HepG2 (cell line): ENCODE data around the gene ZNF554. TPM values are rescaled to one million over a fixed set of nuclear protein-coding genes. Genes with fewer than 3 reads are reported as not detected.
A peak's percentile ranks its signal among the peaks of the same experiment; 100 is the strongest.

Experiments
- ATAC-seq: fragments of 200-7000 bp; cut with Tn5 transposase; 3 replicates; pipeline ENCODE4 v1.9.1; 2020; ENCODE audit warnings: mild to moderate bottlenecking, moderate library complexity
- BruUV-seq: library from RNA; stranded (reverse); fragments of 400-500 nt; replicated peaks from 2 replicates; lab custom pipeline; 2021; lab: Mats Ljungman, UMichigan
- CTCF ChIA-PET: fragments of 300-600 bp; formaldehyde crosslinking; extraction: SDS; loops from one replicate; lab custom pipeline; 2021; ENCODE audit warnings: low total read pairs, inconsistent platforms, low intra/inter-chr PET ratio; lab: Yijun Ruan, JAX
- POLR2A ChIA-PET: fragments of 350-600 bp; sonication (Branson Sonifier 250); formaldehyde crosslinking; loops from one replicate; lab custom pipeline; 2020; ENCODE audit warnings: antibody characterized with exemption, inconsistent platforms; lab: Yijun Ruan, JAX
- DNase-seq: peaks from one replicate; pipeline ENCODE4 v3.0.0-alpha.2; 2015; ENCODE audit warnings: low spot score
- FAIRE-seq: peaks from 3 replicates; lab custom pipeline; 2011; peaks lifted over from hg19 to GRCh38; lab: Jason Lieb, UNC
- H2AFZ ChIP-seq: one replicate; pipeline ENCODE4 v1.6.1; 2011; ENCODE audit warnings: low read length, inconsistent platforms
- H3K27ac ChIP-seq: fragments of 300-600 bp; 3 replicates; pipeline ENCODE4 v1.8.0; 2011; ENCODE audit warnings: mixed run types, mild to moderate bottlenecking, mixed read lengths, low read length, inconsistent platforms; ENCODE audit not compliant: insufficient read depth; ENCODE audit errors: extremely low read length
- H3K27me3 ChIP-seq, 2 experiments: fragments of 200-600 bp in 1 of 2; 2 replicates in 1 of 2; 3 replicates in 1 of 2; pipeline versions ENCODE4 v1.6.0 to v1.8.0; 2011; ENCODE audit warnings: low read length in 2 of 2, mild to moderate bottlenecking in 2 of 2, moderate library complexity in 2 of 2, inconsistent platforms in 1 of 2; ENCODE audit not compliant: insufficient read depth in 2 of 2, control insufficient read depth in 1 of 2
- H3K36me3 ChIP-seq, 2 experiments: fragments of 200-600 bp in 1 of 2; replicated peaks in 1 of 2; 2 replicates in 1 of 2; 3 replicates in 1 of 2; pipeline versions ENCODE4 v1.5.1 to v1.8.0; 2011; ENCODE audit warnings: low read length in 2 of 2, inconsistent platforms in 1 of 2; ENCODE audit not compliant: insufficient read depth in 2 of 2, control insufficient read depth in 1 of 2
- H3K4me1 ChIP-seq: 2 replicates; pipeline ENCODE4 v1.5.1; 2012; ENCODE audit warnings: low read length, inconsistent platforms; ENCODE audit not compliant: insufficient read depth
- H3K4me2 ChIP-seq: 2 replicates; pipeline ENCODE4 v1.6.0; 2011; ENCODE audit warnings: low read depth, low read length, inconsistent platforms
- H3K4me3 ChIP-seq, 3 experiments: fragments of 200-600 bp in 1 of 3; sonication (generic), shearing (Covaris generic) in 1 of 3; replicated peaks in 1 of 3; 2 replicates each; pipeline ENCODE4 v1.5.1; 2011 to 2016; ENCODE audit warnings: low read length in 3 of 3, inconsistent platforms in 2 of 3, low read depth in 2 of 3, mild to moderate bottlenecking in 2 of 3, control low read depth in 1 of 3, mixed read lengths in 1 of 3; ENCODE audit not compliant: insufficient read depth in 1 of 3
- H3K79me2 ChIP-seq: one replicate; pipeline ENCODE4 v1.6.1; 2011; ENCODE audit warnings: low read length, inconsistent platforms; ENCODE audit not compliant: insufficient read depth
- H3K9ac ChIP-seq: 2 replicates; pipeline ENCODE4 v1.6.0; 2011; ENCODE audit warnings: mild to moderate bottlenecking, low read depth, low read length, inconsistent platforms; ENCODE audit not compliant: insufficient read depth
- H3K9me3 ChIP-seq: 2 replicates; pipeline ENCODE4 v1.5.1; 2012; ENCODE audit warnings: mild to moderate bottlenecking, low read length
- H4K20me1 ChIP-seq: 2 replicates; pipeline ENCODE4 v1.6.0; 2011; ENCODE audit warnings: inconsistent platforms, mild to moderate bottlenecking, low read length, moderate library complexity; ENCODE audit not compliant: insufficient read depth
- CREB3 ChIP-seq: sonication (generic); formaldehyde crosslinking; IDR thresholded peaks from 2 replicates; pipeline ENCODE4 v1.5.0; 2020; ENCODE audit warnings: missing genetic modification reagents
- HNRNPUL1 ChIP-seq: fragments of 200-400 bp; formaldehyde crosslinking; IDR thresholded peaks from 2 replicates; pipeline ENCODE4 v1.6.1; 2017; ENCODE audit warnings: low read depth, mild to moderate bottlenecking, low read length, moderate library complexity
- NFYC ChIP-seq: IDR thresholded peaks from 2 replicates; pipeline ENCODE4 v1.6.1; 2016; ENCODE audit warnings: missing genetic modification reagents, missing compliant biosample characterization
- PTBP1 ChIP-seq: fragments of 200-400 bp; formaldehyde crosslinking; IDR thresholded peaks from 2 replicates; pipeline ENCODE4 v1.6.1; 2018; ENCODE audit warnings: low read length, low read depth; ENCODE audit not compliant: poor library complexity, severe bottlenecking
- ZBTB7B ChIP-seq: sonication (generic); formaldehyde crosslinking; IDR thresholded peaks from 2 replicates; pipeline ENCODE4 v1.4.0; 2020; ENCODE audit warnings: missing genetic modification reagents
- ZNF225 ChIP-seq: sonication (generic); formaldehyde crosslinking; IDR thresholded peaks from 2 replicates; pipeline ENCODE4 v1.4.0; 2020; ENCODE audit warnings: mild to moderate bottlenecking, missing genetic modification reagents
- WGBS: methylation state at CpG from one replicate; pipeline ENCODE4 v1.1.6; 2017; ENCODE audit warnings: low lambda C conversion rate; 5-methylcytosine and 5-hydroxymethylcytosine counted together
- in situ Hi-C: cut with HindIII; loops from 2 replicates; pipeline ENCODE4 v1.10.0; 2017; ENCODE audit warnings: low pct_unique_long_range_greater_than_20kb; ENCODE audit not compliant: extremely low pct_ligation_motif_present
- intact Hi-C: fragments of 100-400 bp; cut with micrococcal nuclease; formaldehyde crosslinking; loops from one replicate; pipeline ENCODE4 v1.10.0; 2022; ENCODE audit not compliant: unreplicated experiment
- polyA plus RNA-seq, 8 experiments: library from polyadenylated mRNA; depleted of rRNA in 3 of 8; stranded (reverse) in 7 of 8; unstranded in 1 of 8; fragments of >200 nt; fragmentation: Illumina TruSeq in 4 of 8; extraction: Trizol in 4 of 8; gene quantifications; 2 replicates each; pipeline versions ENCODE4 v1.2.1 to v1.2.3, GENCODE V29; 2011 to 2016; ENCODE audit warnings: low read depth in 4 of 8, missing spikeins in 1 of 8, mixed read lengths in 1 of 8; ENCODE audit not compliant: insufficient read depth in 1 of 8
- total RNA-seq, 5 experiments: library from RNA; depleted of rRNA; stranded (reverse); fragments of >200 nt; fragmentation: Illumina TruSeq; extraction: Trizol; gene quantifications; 2 replicates each; pipeline ENCODE4 v1.2.3, GENCODE V29; 2016; ENCODE audit warnings: low read depth in 1 of 5

Gene ZNF554
- total and polyA plus RNA-seq, 2 of the 13 experiments (the other 11 are each of a cell fraction or from before 2014, with no cell fraction given), result 2.2 to 2.7 TPM

- peak; percentile 78 for TF ChIP-seq NFYC (CRISPR knock-in tag)
Measured at GRCh38 chr19:2883686-2884439, 64.2 kb downstream of the ZNF554 start (continued).

- Histone ChIP-seq H3K4me1 (peaks cover 14% of the 10 kb centered on the region), H3K27ac (no peak overlapping the region), H3K4me3 (no peak overlapping the region), H3K4me2 (no peak overlapping the region), H4K20me1 (no peaks in the 10 kb centered on the region), H3K79me2 (no peaks in the 10 kb centered on the region), H3K9me3 (no peaks in the 10 kb centered on the region), H3K36me3 (no peaks in the 10 kb centered on the region), H3K9ac (no peak overlapping the region), H2AFZ (no peak overlapping the region), H3K27me3 (no peaks in the 10 kb centered on the region)
- TF ChIP-seq CREB3 (CRISPR knock-in tag), result no peak
- TF ChIP-seq PTBP1, result no peak
- no peak for TF ChIP-seq HNRNPUL1
- TF ChIP-seq ZBTB7B (CRISPR knock-in tag), result no peak
- TF ChIP-seq ZNF225, result no peak
- intact Hi-C loops (no loop called here), in situ Hi-C loops (loop anchor here (10.0 kb wide), 1 partner anchor 231 kb away; no protein-coding TSS in a partner anchor)
- DNase-seq, result no peak
- FAIRE-seq, result no peak
- ChIA-PET POLR2A (interaction anchor here (3.0 kb wide), 1 partner anchor 15 kb away, joined by 20 read pairs; the partner anchor contains the start of gene ZNF57), CTCF (no interaction called here)
- no peak for ATAC-seq
- WGBS, result 85% methylated on average over 15 of the region's 17 CpGs
- BruUV-seq, result no TSS peak
Measured at GRCh38 chr19:2885736-2886135, 66.1 kb downstream of the ZNF554 start.

Other genes with a start within 250 kb of the ZNF554 start
- gene GNG7, start 117.2 kb upstream of the ZNF554 start, total RNA-seq (2016; rRNA removed; fragmentation: Illumina TruSeq; extraction: Trizol), result 1.4 and 1.7 TPM in 2 replicates
- 3.3 and 3.9 TPM in 2 replicates for gene GNG7, start 117.2 kb upstream of the ZNF554 start, polyA plus RNA-seq (2011; rRNA removed)
- gene DIRAS1, start 98.5 kb upstream of the ZNF554 start, total RNA-seq (2016; rRNA removed; fragmentation: Illumina TruSeq; extraction: Trizol), result 0.97 and 1.2 TPM in 2 replicates
- 1.8 and 2.9 TPM in 2 replicates for gene DIRAS1, start 98.5 kb upstream of the ZNF554 start, polyA plus RNA-seq (2011; rRNA removed)
- 25.0 and 41.6 TPM in 2 replicates for gene SLC39A3, start 79.9 kb upstream of the ZNF554 start, total RNA-seq (2016; rRNA removed; fragmentation: Illumina TruSeq; extraction: Trizol)
- 33.6 and 34.2 TPM in 2 replicates for gene SLC39A3, start 79.9 kb upstream of the ZNF554 start, polyA plus RNA-seq (2011; rRNA removed)
- gene SGTA, start 36.6 kb upstream of the ZNF554 start, total RNA-seq (2016; rRNA removed; fragmentation: Illumina TruSeq; extraction: Trizol), result 47.4 and 47.5 TPM in 2 replicates
- gene SGTA, start 36.6 kb upstream of the ZNF554 start, polyA plus RNA-seq (2011; rRNA removed), result 43.0 and 43.9 TPM in 2 replicates
- gene THOP1, start 34.4 kb upstream of the ZNF554 start, total RNA-seq (2016; rRNA removed; fragmentation: Illumina TruSeq; extraction: Trizol), result 98.1 and 116 TPM in 2 replicates
- 74.4 and 81.4 TPM in 2 replicates for gene THOP1, start 34.4 kb upstream of the ZNF554 start, polyA plus RNA-seq (2011; rRNA removed)
- gene ZNF555, start 21.6 kb downstream of the ZNF554 start, total RNA-seq (2016; rRNA removed; fragmentation: Illumina TruSeq; extraction: Trizol), result 8.0 and 12.4 TPM in 2 replicates
- 5.0 and 5.3 TPM in 2 replicates for gene ZNF555, start 21.6 kb downstream of the ZNF554 start, polyA plus RNA-seq (2011; rRNA removed)
- 28.6 and 41.2 TPM in 2 replicates for gene ZNF556, start 47.5 kb downstream of the ZNF554 start, total RNA-seq (2016; rRNA removed; fragmentation: Illumina TruSeq; extraction: Trizol)
- 4.2 and 5.5 TPM in 2 replicates for gene ZNF556, start 47.5 kb downstream of the ZNF554 start, polyA plus RNA-seq (2011; rRNA removed)
- 17.5 and 25.8 TPM in 2 replicates for gene ZNF57, start 81.1 kb downstream of the ZNF554 start, total RNA-seq (2016; rRNA removed; fragmentation: Illumina TruSeq; extraction: Trizol)
- gene ZNF57, start 81.1 kb downstream of the ZNF554 start, polyA plus RNA-seq (2011; rRNA removed), result 6.6 and 8.0 TPM in 2 replicates
- 11.5 and 12.6 TPM in 2 replicates for gene ZNF77, start 125.1 kb downstream of the ZNF554 start, total RNA-seq (2016; rRNA removed; fragmentation: Illumina TruSeq; extraction: Trizol)
- 7.1 and 7.8 TPM in 2 replicates for gene ZNF77, start 125.1 kb downstream of the ZNF554 start, polyA plus RNA-seq (2011; rRNA removed)
- 0.24 and 0.28 TPM in 2 replicates for gene TLE6, start 157.7 kb downstream of the ZNF554 start, total RNA-seq (2016; rRNA removed; fragmentation: Illumina TruSeq; extraction: Trizol)
- 5.5 and 6.4 TPM in 2 replicates for gene TLE6, start 157.7 kb downstream of the ZNF554 start, polyA plus RNA-seq (2011; rRNA removed)
- gene TLE2, start 209.4 kb downstream of the ZNF554 start, total RNA-seq (2016; rRNA removed; fragmentation: Illumina TruSeq; extraction: Trizol), result 0.07 TPM in 1 of 2 replicates, not detected in the other
- gene TLE2, start 209.4 kb downstream of the ZNF554 start, polyA plus RNA-seq (2011; rRNA removed), result 0.72 and 0.81 TPM in 2 replicates
- gene TLE5, start 242.6 kb downstream of the ZNF554 start, total RNA-seq (2016; rRNA removed; fragmentation: Illumina TruSeq; extraction: Trizol), result 51.6 and 62.8 TPM in 2 replicates
- gene TLE5, start 242.6 kb downstream of the ZNF554 start, polyA plus RNA-seq (2011; rRNA removed), result 189 and 246 TPM in 2 replicates